ENCODE measurements around the gene DNAH2. TPM values are rescaled to one million over a fixed set of nuclear protein-coding genes. Genes with fewer than 3 reads are reported as not detected.

The DNAH2 gene
- total and polyA plus RNA-seq, 2 experiments from 2014 or later, result 0.38 TPM; not detected in 1

DNA sequence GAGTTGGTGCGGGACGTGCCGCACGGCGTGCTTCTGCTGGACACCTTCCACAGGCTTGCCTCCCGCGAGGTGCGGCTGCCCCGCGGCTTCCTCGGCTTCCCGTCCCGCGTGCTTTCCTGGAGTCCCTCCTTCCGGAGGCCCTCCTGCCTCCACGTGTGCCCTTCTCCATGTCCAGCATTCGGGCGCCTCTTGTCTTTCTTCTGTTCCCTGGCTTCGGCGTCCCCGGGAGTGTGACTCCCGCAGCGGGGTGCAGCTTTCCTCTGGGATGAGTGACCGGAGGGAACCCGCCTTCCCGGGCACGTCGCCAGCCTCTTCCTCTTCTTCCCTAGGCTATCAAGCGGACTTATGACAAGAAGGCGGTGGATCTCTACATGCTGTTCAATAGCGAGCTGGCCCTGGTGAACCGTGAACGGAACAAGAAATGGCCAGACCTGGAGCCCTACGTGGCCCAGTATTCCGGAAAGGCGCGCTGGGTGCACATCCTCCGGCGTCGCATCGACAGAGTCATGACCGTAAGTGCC is 23.0 kb downstream of the DNAH2 start:
- Histone ChIP-seq H3F3A (replicated peaks; ENCODE audit: low read depth) (no peaks in the 10 kb centered on the region), H3K36me3 (ENCODE audit: insufficient read depth) (no peaks in the 10 kb centered on the region), H4K20me1 (replicated peaks; ENCODE audit: insufficient read depth) (no peaks in the 10 kb centered on the region), H3K4me1 (ENCODE audit: insufficient read depth) (no peaks in the 10 kb centered on the region), H3K4me2 (no peak overlapping the region), H2AFZ (peak overlapping the region; percentile 74; the same call in 1 of the 2 replicates), H3K27me3 (ENCODE audit: insufficient read depth) (no peaks in the 10 kb centered on the region), H3K27ac (ENCODE audit: low read depth) (no peak overlapping the region), H3K79me2 (replicated peaks; ENCODE audit: insufficient read depth) (no peaks in the 10 kb centered on the region), H3K9me2 (ENCODE audit: insufficient read depth) (no peaks in the 10 kb centered on the region), H3K4me3 (no peak overlapping the region)
- ATAC-seq (no peak), DNase-seq (ENCODE audit: low spot score) (no peak)
- no peaks in the 10 kb centered on the region for H3K9me3 Mint-ChIP-seq
- no peaks in the 10 kb centered on the region for H3K4me1 Mint-ChIP-seq
- H3K36me3 Mint-ChIP-seq (ENCODE audit: low read depth), result no peaks in the 10 kb centered on the region
- TF ChIP-seq EZH2 (IDR thresholded peaks at IDR 0.05; ENCODE audit: low read depth, unreplicated experiment) (no peak), JUNB (IDR thresholded peaks at IDR 0.05; ENCODE audit: unreplicated experiment) (no peak), NANOG (IDR thresholded peaks at IDR 0.05; ENCODE audit: borderline replicate concordance) (no peak), POLR2AphosphoS5 (IDR thresholded peaks at IDR 0.05; ENCODE audit: low read depth) (no peak), CREB1 (CRISPR knock-in tag; IDR thresholded peaks at IDR 0.05; ENCODE audit: low read depth) (no peak), ZNF114 (CRISPR knock-in tag; IDR thresholded peaks at IDR 0.05) (no peak), EZH2phosphoT487 (IDR thresholded peaks at IDR 0.05; ENCODE audit: unreplicated experiment) (no peak), ZNF331 (CRISPR knock-in tag; IDR thresholded peaks at IDR 0.05; ENCODE audit: low read depth) (no peak), ZNF462 (CRISPR knock-in tag; IDR thresholded peaks at IDR 0.05) (no peak), STAT1 (IDR thresholded peaks at IDR 0.05; ENCODE audit: unreplicated experiment) (no peak), CTCF (conservative IDR thresholded peaks at IDR 0.05; ENCODE audit: low read depth in 2 of 2) (no peak)
- TF ChIP-seq, protein P1, sequence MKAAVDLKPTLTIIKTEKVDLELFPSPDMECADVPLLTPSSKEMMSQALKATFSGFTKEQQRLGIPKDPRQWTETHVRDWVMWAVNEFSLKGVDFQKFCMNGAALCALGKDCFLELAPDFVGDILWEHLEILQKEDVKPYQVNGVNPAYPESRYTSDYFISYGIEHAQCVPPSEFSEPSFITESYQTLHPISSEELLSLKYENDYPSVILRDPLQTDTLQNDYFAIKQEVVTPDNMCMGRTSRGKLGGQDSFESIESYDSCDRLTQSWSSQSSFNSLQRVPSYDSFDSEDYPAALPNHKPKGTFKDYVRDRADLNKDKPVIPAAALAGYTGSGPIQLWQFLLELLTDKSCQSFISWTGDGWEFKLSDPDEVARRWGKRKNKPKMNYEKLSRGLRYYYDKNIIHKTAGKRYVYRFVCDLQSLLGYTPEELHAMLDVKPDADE (IDR thresholded peaks at IDR 0.05), result no peak
- TF ChIP-seq, protein P2, sequence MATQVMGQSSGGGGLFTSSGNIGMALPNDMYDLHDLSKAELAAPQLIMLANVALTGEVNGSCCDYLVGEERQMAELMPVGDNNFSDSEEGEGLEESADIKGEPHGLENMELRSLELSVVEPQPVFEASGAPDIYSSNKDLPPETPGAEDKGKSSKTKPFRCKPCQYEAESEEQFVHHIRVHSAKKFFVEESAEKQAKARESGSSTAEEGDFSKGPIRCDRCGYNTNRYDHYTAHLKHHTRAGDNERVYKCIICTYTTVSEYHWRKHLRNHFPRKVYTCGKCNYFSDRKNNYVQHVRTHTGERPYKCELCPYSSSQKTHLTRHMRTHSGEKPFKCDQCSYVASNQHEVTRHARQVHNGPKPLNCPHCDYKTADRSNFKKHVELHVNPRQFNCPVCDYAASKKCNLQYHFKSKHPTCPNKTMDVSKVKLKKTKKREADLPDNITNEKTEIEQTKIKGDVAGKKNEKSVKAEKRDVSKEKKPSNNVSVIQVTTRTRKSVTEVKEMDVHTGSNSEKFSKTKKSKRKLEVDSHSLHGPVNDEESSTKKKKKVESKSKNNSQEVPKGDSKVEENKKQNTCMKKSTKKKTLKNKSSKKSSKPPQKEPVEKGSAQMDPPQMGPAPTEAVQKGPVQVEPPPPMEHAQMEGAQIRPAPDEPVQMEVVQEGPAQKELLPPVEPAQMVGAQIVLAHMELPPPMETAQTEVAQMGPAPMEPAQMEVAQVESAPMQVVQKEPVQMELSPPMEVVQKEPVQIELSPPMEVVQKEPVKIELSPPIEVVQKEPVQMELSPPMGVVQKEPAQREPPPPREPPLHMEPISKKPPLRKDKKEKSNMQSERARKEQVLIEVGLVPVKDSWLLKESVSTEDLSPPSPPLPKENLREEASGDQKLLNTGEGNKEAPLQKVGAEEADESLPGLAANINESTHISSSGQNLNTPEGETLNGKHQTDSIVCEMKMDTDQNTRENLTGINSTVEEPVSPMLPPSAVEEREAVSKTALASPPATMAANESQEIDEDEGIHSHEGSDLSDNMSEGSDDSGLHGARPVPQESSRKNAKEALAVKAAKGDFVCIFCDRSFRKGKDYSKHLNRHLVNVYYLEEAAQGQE (IDR thresholded peaks at IDR 0.05; ENCODE audit: unreplicated experiment), result no peak
- H3K27ac Mint-ChIP-seq, result no peak overlapping the region
- peaks cover 15% of the 10 kb centered on the region for H3K27me3 Mint-ChIP-seq (ENCODE audit: insufficient read depth, low read depth, poor library complexity)
- H3K4me3 Mint-ChIP-seq, result no peak overlapping the region

Measured in GM23338 (cell line).